ENCODE measurements around the gene FBXO8. TPM values are rescaled to one million over a fixed set of nuclear protein-coding genes. Genes with fewer than 3 reads are reported as not detected.

Gene FBXO8
- total RNA-seq, 1 experiment from 2014 or later, result 8.9 TPM

- Histone ChIP-seq H3T11ph (ENCODE audit: low read length) (no peak overlapping the region), H2BK12ac (ENCODE audit: insufficient read length, low read depth, low read length) (no peak overlapping the region), H3K79me1 (ENCODE audit: insufficient read depth, low read depth, low read length, poor library complexity, severe bottlenecking) (no peaks in the 10 kb centered on the region), H3K23ac (ENCODE audit: insufficient read length, low read depth, low read length) (no peak overlapping the region), H2BK15ac (ENCODE audit: low read depth, low read length) (no peak overlapping the region), H4K91ac (ENCODE audit: insufficient read length, low read depth, low read length) (no peak overlapping the region), H3K27ac (ENCODE audit: insufficient read length, low read depth, low read length) (no peak overlapping the region), H2BK20ac (ENCODE audit: low read depth, low read length, poor library complexity, severe bottlenecking) (no peak overlapping the region), H3K4ac (ENCODE audit: low read depth, low read length) (no peak overlapping the region), H3K9me3 (ENCODE audit: control insufficient read depth, low read depth, low read length) (no peaks in the 10 kb centered on the region), H3K23me2 (ENCODE audit: insufficient read length, low read depth, low read length, poor library complexity, severe bottlenecking) (no peaks in the 10 kb centered on the region), H3K56ac (ENCODE audit: insufficient read length, low read depth, low read length) (no peak overlapping the region), H3K4me2 (ENCODE audit: insufficient read depth, insufficient read length, low read length) (no peak overlapping the region), H3K18ac (ENCODE audit: insufficient read length, low read depth, low read length) (no peak overlapping the region), H4K5ac (ENCODE audit: insufficient read length, low read depth, low read length) (no peak overlapping the region), H2BK5ac (ENCODE audit: insufficient read length, low read length) (no peak overlapping the region), H3K4me1 (ENCODE audit: insufficient read depth, low read length) (no peaks in the 10 kb centered on the region; the same call in 1 of the 2 replicates), H4K8ac (replicated peaks; ENCODE audit: insufficient read length, low read depth, low read length) (no peak overlapping the region), H3K27me3 (ENCODE audit: insufficient read depth, low read length) (peaks cover 16% of the 10 kb centered on the region), H3K9ac (ENCODE audit: extremely low read depth, insufficient read length, low read length) (no peak overlapping the region), H3K79me2 (ENCODE audit: insufficient read depth, low read length) (no peaks in the 10 kb centered on the region), H3K14ac (ENCODE audit: insufficient read depth, low read length) (no peak overlapping the region), H4K20me1 (ENCODE audit: control insufficient read depth, insufficient read depth, insufficient read length) (no peaks in the 10 kb centered on the region), H2AFZ (ENCODE audit: low read length) (no peak overlapping the region), H2AK5ac (ENCODE audit: insufficient read length, low read length) (no peak overlapping the region), H2BK120ac (ENCODE audit: low read depth, low read length, poor library complexity, severe bottlenecking) (no peak overlapping the region)
- H3K27me3 Mint-ChIP-seq (ENCODE audit: low read depth), result peaks cover 50% of the 10 kb centered on the region
- no CpG with 5 or more reads among the region's 3 CpGs for WGBS (ENCODE audit: extremely low coverage, insufficient read length, low lambda C conversion rate)
- no peak for TF ChIP-seq CTCF (conservative IDR thresholded peaks at IDR 0.05)
- no peak overlapping the region for H3K27ac Mint-ChIP-seq
- H3K9me3 Mint-ChIP-seq, result no peaks in the 10 kb centered on the region; a peak in 1 of 5 replicates
- H3K4me3 Mint-ChIP-seq, result no peak overlapping the region
- H3K4me1 Mint-ChIP-seq, result peaks cover 17 to 19% of the 10 kb centered on the region in 2 experiments
- no peak for DNase-seq
- no peaks in the 10 kb centered on the region for H3K36me3 Mint-ChIP-seq (ENCODE audit: insufficient read depth in 1 of 3, low read depth in 3 of 3)
Observed at GRCh38 chr4:174207367-174207766, 76.1 kb downstream of the FBXO8 start.
